Glomerular visceral epithelial cell (primary cell): ENCODE measurements around the gene ANKS1B.
"Not testable (repeated sequence)": the region's sequence is repeated elsewhere in the genome, so short reads cannot be mapped to it uniquely, and the experiment has no call there.

ENCODE experiments used
- DNase-seq: peaks from one replicate; pipeline ENCODE4 v3.0.0-alpha.2; 2016; ENCODE audit errors: extremely low spot score

The ANKS1B gene

DNA sequence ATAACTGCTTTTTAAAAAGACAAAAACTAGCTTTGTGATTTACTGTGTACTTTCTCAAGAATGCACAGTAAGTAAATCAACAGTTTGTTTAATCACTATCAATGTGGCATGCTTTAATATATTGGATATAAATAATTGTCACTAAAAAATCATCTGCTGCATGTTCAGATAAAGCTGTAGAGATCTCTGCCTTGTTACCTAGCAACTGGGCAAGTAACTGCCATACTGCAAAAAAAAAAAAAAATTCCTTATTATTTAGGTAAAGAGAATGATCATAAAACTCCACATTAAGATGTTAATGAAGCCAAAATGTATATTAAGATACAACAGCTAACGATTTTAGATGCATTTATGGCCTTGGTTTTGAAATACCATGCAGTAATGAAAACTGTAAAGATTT lies 1102.2 kb downstream of the ANKS1B start:
- DNase-seq: no peak

DNA sequence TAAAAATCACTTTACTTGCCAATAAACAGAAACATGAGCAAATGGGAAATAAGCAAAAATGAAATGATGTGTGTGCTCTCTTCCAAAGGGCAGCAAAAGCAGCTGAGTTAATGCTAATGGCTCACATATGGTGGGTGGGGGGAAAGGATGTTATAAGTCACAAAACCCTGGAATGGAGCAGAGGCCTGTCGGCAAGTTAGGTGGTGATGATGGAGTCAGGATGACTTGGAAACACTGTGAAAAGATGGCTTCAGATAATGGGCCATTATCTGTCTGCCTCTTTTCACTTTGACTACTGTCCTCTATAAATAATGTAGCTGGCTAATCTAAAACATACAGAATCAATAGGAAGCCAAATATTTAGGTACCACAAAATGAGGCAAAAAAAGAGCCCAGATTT lies 1111.0 kb downstream of the ANKS1B start:
- no peak for DNase-seq

DNA sequence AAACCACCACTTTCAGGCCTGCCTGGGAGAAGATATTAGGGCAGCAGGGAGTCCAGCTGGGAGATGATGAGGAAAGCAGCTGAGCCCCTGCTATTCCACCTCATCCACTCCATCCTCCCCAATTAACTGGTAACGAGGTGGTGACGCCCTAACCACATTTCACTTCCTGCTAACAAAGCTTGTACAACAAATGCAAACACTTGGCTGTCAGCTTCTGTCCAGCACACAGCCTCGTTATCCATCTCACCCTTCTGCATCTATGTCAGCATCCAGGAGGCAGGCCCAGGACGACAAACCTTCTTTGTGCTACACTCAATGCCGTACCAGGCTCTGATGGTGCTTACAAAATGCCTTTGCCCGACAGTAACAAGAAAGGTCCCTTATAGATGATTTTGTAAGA lies 1114.2 kb downstream of the ANKS1B start:
- DNase-seq: no peak

- DNase-seq: no peak
These were observed 1114.7 kb downstream of the ANKS1B start for GRCh38 chr12:98869886-98870503.

DNA sequence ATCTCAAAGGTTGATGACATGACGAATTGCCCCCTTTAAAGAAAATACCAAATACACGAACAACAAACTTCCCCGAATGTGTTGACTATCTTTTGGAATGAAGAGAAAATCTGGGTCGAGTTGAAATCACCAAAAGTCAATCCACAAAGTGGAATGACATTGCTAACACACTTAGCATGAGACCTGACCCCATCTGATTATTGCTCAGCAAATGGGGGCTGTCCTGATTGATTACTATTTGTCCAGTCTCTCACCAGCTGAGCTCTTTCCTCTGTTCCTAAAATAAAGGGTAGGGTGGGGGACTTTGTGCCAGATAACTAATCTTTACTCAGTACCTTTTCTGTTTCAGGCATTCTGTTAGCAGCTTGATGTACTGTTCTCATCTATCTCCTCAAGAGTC lies 1116.2 kb downstream of the ANKS1B start:
- no peak for DNase-seq

- DNase-seq: no peak
These were observed 1116.7 kb downstream of the ANKS1B start for GRCh38 chr12:98868076-98868475.

GRCh38 chr12:98864363-98864762 lies 1120.4 kb downstream of the ANKS1B start:
- DNase-seq: no peak

GRCh38 chr12:98863167-98863566 lies 1121.6 kb downstream of the ANKS1B start:
- DNase-seq: no peak

GRCh38 chr12:98861251-98861650 lies 1123.5 kb downstream of the ANKS1B start:
- DNase-seq: no peak

- DNase-seq: peak; percentile 6
These were observed 1127.7 kb downstream of the ANKS1B start for GRCh38 chr12:98856897-98857540.

DNA sequence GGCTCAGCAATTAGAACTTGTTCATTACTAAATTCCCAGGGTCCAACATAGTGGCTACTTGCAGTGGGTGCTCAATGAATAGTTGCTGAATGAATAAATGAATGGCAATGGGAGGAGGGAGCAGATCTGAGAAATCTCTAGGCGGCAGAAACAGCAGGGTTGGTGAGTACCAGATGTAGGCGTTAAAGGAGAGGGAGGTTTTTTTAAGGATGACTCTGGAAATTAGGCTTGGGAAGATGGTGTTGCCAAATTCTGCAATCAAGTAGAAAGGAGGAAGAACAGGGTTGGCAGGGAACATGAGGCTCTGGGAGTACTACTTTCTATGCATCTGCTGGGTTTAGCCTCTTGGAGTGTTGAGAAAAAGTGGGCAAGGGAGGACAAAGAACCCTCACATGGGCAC lies 1132.6 kb downstream of the ANKS1B start:
- no peak for DNase-seq

- DNase-seq: no peak
These were observed 1137.5 kb downstream of the ANKS1B start for GRCh38 chr12:98847242-98847641.

GRCh38 chr12:98845957-98846356 lies 1138.8 kb downstream of the ANKS1B start:
- no peak for DNase-seq

- DNase-seq: no peak
These were observed 1144.4 kb downstream of the ANKS1B start for GRCh38 chr12:98840325-98840724.

- DNase-seq: no peak
These were observed 1146.5 kb downstream of the ANKS1B start for GRCh38 chr12:98838231-98838647.

DNA sequence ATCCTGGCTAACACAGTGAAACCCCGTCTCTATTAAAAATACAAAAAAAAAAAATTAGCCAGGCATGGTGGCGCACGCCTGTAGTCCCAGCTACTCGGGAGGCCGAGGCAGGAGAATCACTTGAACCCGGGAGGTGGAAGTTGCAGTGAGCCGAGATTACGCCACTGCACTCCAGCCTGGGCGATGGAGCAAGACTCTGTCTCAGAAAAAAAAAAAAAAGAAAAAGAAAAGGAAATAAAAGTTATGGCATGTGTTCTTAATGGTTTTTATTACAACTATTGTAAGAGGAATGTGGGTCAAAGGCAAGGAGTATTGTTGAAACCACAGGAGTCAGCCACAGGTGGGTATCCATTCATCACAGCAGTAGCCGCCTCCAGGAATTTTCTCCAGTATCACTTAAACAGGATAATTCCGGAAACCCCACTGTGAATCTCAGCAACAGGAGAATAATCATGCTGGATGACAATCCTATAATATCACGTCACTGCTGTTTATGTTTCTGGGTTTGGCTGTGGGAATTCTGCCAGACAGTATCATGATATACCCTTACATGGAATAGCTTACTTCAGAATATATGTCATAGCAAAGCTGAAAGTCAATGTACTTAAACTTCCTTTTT lies 1147.5 kb downstream of the ANKS1B start:
- not testable (repeated sequence) for DNase-seq

GRCh38 chr12:98830657-98831056 lies 1154.1 kb downstream of the ANKS1B start:
- no peak for DNase-seq

DNA sequence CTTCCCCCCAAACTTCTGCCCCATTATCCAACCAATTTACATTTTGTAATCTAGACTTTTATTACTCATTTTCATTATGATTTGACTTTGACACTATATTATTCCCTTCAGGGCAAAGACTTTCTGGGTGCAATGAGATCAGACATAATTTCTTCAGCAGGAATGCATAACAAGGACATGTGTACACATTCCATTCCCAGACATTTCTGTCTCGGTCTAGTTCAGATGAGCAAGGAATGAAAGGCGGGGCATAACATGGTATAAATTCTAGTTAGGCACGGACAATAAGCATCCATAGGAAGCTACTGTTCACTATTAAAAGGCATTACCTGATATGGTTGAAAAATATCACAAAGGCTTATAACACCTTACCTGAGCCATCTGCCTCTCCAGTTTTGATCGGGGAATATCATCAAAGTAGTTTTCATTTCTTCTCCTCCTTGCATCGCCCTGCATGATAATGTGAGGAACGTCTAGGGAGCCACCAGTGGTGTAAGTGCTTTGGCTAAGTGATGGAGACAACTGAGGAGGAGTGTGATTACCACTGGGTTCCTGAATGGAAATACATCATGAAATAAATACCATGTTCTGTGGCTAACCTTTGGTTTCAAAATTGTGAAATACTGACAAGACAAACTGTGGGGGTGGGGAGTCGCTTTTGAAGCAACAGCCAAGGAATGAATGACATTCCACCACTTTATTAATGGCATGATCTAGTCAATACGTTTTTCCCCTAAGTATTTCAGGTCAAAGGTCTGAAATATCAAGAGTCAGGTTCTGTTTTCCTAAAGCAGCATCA lies 1155.7 kb downstream of the ANKS1B start:
- no peak for DNase-seq

GRCh38 chr12:98823012-98823411 lies 1161.7 kb downstream of the ANKS1B start:
- no peak for DNase-seq

DNA sequence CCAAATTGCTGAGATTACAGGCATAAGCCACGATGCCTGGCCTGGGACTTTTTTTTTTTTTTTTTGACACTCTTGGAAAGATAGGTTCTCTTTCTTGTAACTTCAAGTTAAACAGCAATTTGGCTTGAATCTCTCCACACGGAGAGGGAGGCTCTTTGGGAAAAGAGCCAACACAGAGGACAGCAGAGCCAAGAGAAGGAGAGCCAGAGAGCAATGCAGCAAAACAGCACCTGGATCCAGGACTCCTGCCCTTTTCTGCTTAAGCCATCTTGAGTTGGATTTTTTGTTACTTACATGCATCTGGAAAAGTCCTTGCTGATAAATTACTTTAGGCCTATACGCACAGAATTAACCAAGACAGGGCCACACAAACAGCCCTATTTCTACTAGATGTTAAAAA lies 1162.9 kb downstream of the ANKS1B start:
- DNase-seq: no peak

GRCh38 chr12:98821232-98821631 lies 1163.5 kb downstream of the ANKS1B start:
- no peak for DNase-seq

DNA sequence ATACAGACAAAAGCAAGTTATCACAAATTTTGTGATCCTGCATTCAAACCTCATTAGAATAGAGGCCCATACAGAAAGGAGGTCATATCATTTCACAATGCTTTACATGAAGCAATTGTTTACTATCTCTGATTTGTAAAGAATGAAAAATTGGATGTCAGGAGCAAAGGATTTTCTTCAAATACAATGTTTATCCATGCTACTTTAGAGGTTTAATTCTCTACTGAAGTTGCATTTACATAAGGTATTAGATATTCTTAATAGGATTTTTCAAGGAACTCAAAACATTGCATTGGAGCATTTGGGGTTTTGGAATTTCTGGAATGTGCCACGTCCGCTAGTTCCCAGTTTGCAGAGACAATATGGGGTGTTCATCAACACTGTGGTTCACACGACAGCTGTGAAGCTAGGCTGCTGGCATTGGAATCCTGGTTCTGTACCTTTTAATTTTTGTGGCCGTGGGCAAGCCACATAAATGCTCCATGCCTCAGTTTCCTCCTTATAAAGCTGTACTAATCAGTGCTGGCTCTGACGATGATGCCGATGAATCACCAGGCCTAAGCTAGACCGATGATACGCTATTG lies 1164.8 kb downstream of the ANKS1B start:
- no peak for DNase-seq
